ENCODE data around the gene ARHGAP15.

ARHGAP15 gene

GRCh38 chr2:143792602-143793001 is 663.4 kb downstream of the ARHGAP15 start:
- in situ Hi-C loops (cut with MboI; ENCODE audit: low sequenced_read_pairs): no loop called here

- in situ Hi-C loops (cut with MboI; ENCODE audit: low sequenced_read_pairs): no loop called here
Measured at GRCh38 chr2:143793381-143793780, 664.2 kb downstream of the ARHGAP15 start.

GRCh38 chr2:143796051-143796450 is 666.8 kb downstream of the ARHGAP15 start:
- in situ Hi-C loops (cut with MboI; ENCODE audit: low sequenced_read_pairs): no loop called here

- in situ Hi-C loops (cut with MboI; ENCODE audit: low sequenced_read_pairs): no loop called here
Measured at GRCh38 chr2:143801561-143801960, 672.3 kb downstream of the ARHGAP15 start.

GRCh38 chr2:143802242-143802641 is 673.0 kb downstream of the ARHGAP15 start:
- in situ Hi-C loops (cut with MboI; ENCODE audit: low sequenced_read_pairs): no loop called here

- in situ Hi-C loops (cut with MboI; ENCODE audit: low sequenced_read_pairs): no loop called here
Measured at GRCh38 chr2:143802871-143803650, 673.8 kb downstream of the ARHGAP15 start.

GRCh38 chr2:143803936-143804335 is 674.7 kb downstream of the ARHGAP15 start:
- in situ Hi-C loops (cut with MboI; ENCODE audit: low sequenced_read_pairs): no loop called here

GRCh38 chr2:143805666-143806065 is 676.4 kb downstream of the ARHGAP15 start:
- in situ Hi-C loops (cut with MboI; ENCODE audit: low sequenced_read_pairs): no loop called here

- in situ Hi-C loops (cut with MboI; ENCODE audit: low sequenced_read_pairs): no loop called here
Measured at GRCh38 chr2:143807192-143807591, 678.0 kb downstream of the ARHGAP15 start.

GRCh38 chr2:143807671-143808070 is 678.5 kb downstream of the ARHGAP15 start:
- in situ Hi-C loops (cut with MboI; ENCODE audit: low sequenced_read_pairs): no loop called here

GRCh38 chr2:143808166-143808565 is 678.9 kb downstream of the ARHGAP15 start:
- in situ Hi-C loops (cut with MboI; ENCODE audit: low sequenced_read_pairs): no loop called here

GRCh38 chr2:143815082-143815481 is 685.9 kb downstream of the ARHGAP15 start:
- in situ Hi-C loops (cut with MboI; ENCODE audit: low sequenced_read_pairs): no loop called here

- in situ Hi-C loops (cut with MboI; ENCODE audit: low sequenced_read_pairs): no loop called here
Measured at GRCh38 chr2:143816916-143817315, 687.7 kb downstream of the ARHGAP15 start.
